Endothelial cell of umbilical vein (primary cell): ENCODE data around the gene STN1. TPM values are rescaled to one million over a fixed set of nuclear protein-coding genes. Genes with fewer than 3 reads are reported as not detected.

Experiments
- BruUV-seq: library from RNA; stranded (reverse); fragments of 400-500 nt; replicated peaks from 2 replicates; lab custom pipeline; 2021; lab: Mats Ljungman, UMichigan
- CTCF ChIA-PET: fragments of 300-600, 350-600 bp; sonication (Branson Sonifier 250); formaldehyde crosslinking; loops from one replicate; lab custom pipeline; 2021; ENCODE audit warnings: antibody characterized with exemption, inconsistent platforms; lab: Charles Lee
- POLR2A ChIA-PET: fragments of 300-600, 350-600 bp; sonication (Branson Sonifier 250); formaldehyde crosslinking; loops from one replicate; lab custom pipeline; 2021; ENCODE audit warnings: antibody characterized with exemption, inconsistent platforms; lab: Charles Lee
- DNase-seq: peaks from one replicate; pipeline ENCODE4 v3.0.0-alpha.2; 2011; ENCODE audit warnings: low read depth, low spot score
- FAIRE-seq: peaks from 2 replicates; lab custom pipeline; 2011; peaks lifted over from hg19 to GRCh38; lab: Jason Lieb, UNC
- H2AFZ ChIP-seq: 2 replicates; pipeline ENCODE4 v1.6.0; 2012; ENCODE audit warnings: low read depth, low read length, control low read depth, inconsistent platforms
- H3K27ac ChIP-seq: 2 replicates; pipeline ENCODE4 v1.5.1; 2011; ENCODE audit warnings: low read depth, mild to moderate bottlenecking, control low read depth, low read length, moderate library complexity; ENCODE audit not compliant: insufficient read depth
- H3K27me3 ChIP-seq, 2 experiments: 2 replicates each; pipeline versions ENCODE4 v1.6.0 to v1.6.1; 2011; ENCODE audit warnings: low read length in 2 of 2, mixed read lengths in 1 of 2; ENCODE audit not compliant: control insufficient read depth in 2 of 2, insufficient read depth in 2 of 2
- H3K36me3 ChIP-seq, 2 experiments: 2 replicates in 1 of 2; 3 replicates in 1 of 2; pipeline ENCODE4 v1.5.1; 2011; ENCODE audit warnings: low read length in 2 of 2, mild to moderate bottlenecking in 1 of 2, moderate library complexity in 1 of 2; ENCODE audit not compliant: control insufficient read depth in 2 of 2, insufficient read depth in 2 of 2; ENCODE audit errors: extremely low read depth in 1 of 2
- H3K4me1 ChIP-seq: 3 replicates; pipeline ENCODE4 v1.5.1; 2011; ENCODE audit warnings: mild to moderate bottlenecking, low read length; ENCODE audit not compliant: control insufficient read depth, insufficient read depth; ENCODE audit errors: extremely low read depth
- H3K4me2 ChIP-seq: 2 replicates; pipeline ENCODE4 v1.6.1; 2011; ENCODE audit warnings: low read length, control low read depth, mixed read lengths; ENCODE audit not compliant: insufficient read depth
- H3K4me3 ChIP-seq, 3 experiments: fragments of 200-600 bp in 1 of 3; sonication (generic), shearing (Covaris generic) in 1 of 3; replicated peaks in 1 of 3; 2 replicates each; pipeline ENCODE4 v1.5.1; 2011 to 2016; ENCODE audit warnings: control low read depth in 3 of 3, low read length in 3 of 3, mild to moderate bottlenecking in 2 of 3, inconsistent platforms in 1 of 3, low read depth in 1 of 3, moderate library complexity in 1 of 3; ENCODE audit not compliant: insufficient read depth in 1 of 3
- H3K79me2 ChIP-seq: 2 replicates; pipeline ENCODE4 v1.6.0; 2012; ENCODE audit warnings: low read length, inconsistent platforms; ENCODE audit not compliant: control insufficient read depth, insufficient read depth
- H3K9ac ChIP-seq: replicated peaks from 2 replicates; pipeline ENCODE3; 2011; ENCODE audit warnings: low read length, control low read depth; ENCODE audit not compliant: insufficient read depth; ENCODE audit errors: extremely low read depth
- H3K9me1 ChIP-seq: replicated peaks from 3 replicates; pipeline ENCODE4 v1.6.0; 2011; ENCODE audit warnings: mild to moderate bottlenecking, low read length; ENCODE audit not compliant: control insufficient read depth, insufficient read depth; ENCODE audit errors: extremely low read depth
- H3K9me3 ChIP-seq: replicated peaks from 2 replicates; pipeline ENCODE4 v1.5.1; 2012; ENCODE audit warnings: low read length, inconsistent platforms; ENCODE audit not compliant: control insufficient read depth, insufficient read depth
- H4K20me1 ChIP-seq: replicated peaks from 2 replicates; pipeline ENCODE3; 2011; ENCODE audit warnings: mild to moderate bottlenecking, low read length; ENCODE audit not compliant: control insufficient read depth, insufficient read depth; ENCODE audit errors: extremely low read depth
- FOS ChIP-seq: IDR thresholded peaks from 2 replicates; pipeline ENCODE4 v1.6.1; 2011; ENCODE audit warnings: mild to moderate bottlenecking, low read length, moderate library complexity, borderline replicate concordance; ENCODE audit not compliant: insufficient read depth
- GATA2 ChIP-seq: IDR thresholded peaks from 2 replicates; pipeline ENCODE4 v1.7.0; 2011; ENCODE audit warnings: low read depth, mild to moderate bottlenecking, moderate library complexity, mixed read lengths, low read length; ENCODE audit not compliant: insufficient read length, insufficient read depth
- JUN ChIP-seq: IDR thresholded peaks from 2 replicates; pipeline ENCODE4 v1.6.1; 2011; ENCODE audit warnings: borderline replicate concordance, low read depth; ENCODE audit not compliant: insufficient read length, insufficient read depth
- MYC ChIP-seq: IDR thresholded peaks from one replicate; pipeline ENCODE4 v1.6.1; 2011; ENCODE audit warnings: mild to moderate bottlenecking, low read depth, low read length
- POLR2A ChIP-seq: IDR thresholded peaks from 2 replicates; pipeline ENCODE4 v1.6.1; 2012; ENCODE audit warnings: low read depth, mild to moderate bottlenecking, control low read depth, low read length
- POLR2AphosphoS5 ChIP-seq: IDR thresholded peaks from 2 replicates; pipeline ENCODE4 v1.6.1; 2012; ENCODE audit warnings: low read depth, mild to moderate bottlenecking, control low read depth, low read length, moderate library complexity; ENCODE audit not compliant: insufficient read depth
- dilution Hi-C: fragments of 300-500 bp; cut with MboI; formaldehyde crosslinking; loops from one replicate; pipeline ENCODE4 v1.15.0; 2019; ENCODE audit warnings: low sequenced_read_pairs; ENCODE audit not compliant: extremely low pct_ligation_motif_present
- intact Hi-C: fragments of 100-400 bp; cut with micrococcal nuclease; formaldehyde crosslinking; loops from one replicate; pipeline ENCODE4 v1.10.0; 2022
- polyA plus RNA-seq, 4 experiments: library from polyadenylated mRNA; depleted of rRNA in 3 of 4; stranded (reverse) in 3 of 4; unstranded in 1 of 4; fragments of >200 nt; gene quantifications; 2 replicates each; pipeline versions ENCODE4 v1.2.1 to v1.2.3, GENCODE V29; 2011 to 2012; ENCODE audit warnings: missing spikeins in 1 of 4
- total RNA-seq: library from RNA; stranded (reverse); gene quantifications from 2 replicates; pipeline ENCODE4 v1.2.3, GENCODE V29; 2021
- TF ChIP-seq, protein P1 (sequence below), 2 donors: IDR thresholded peaks; 1 replicate in 1 of 2; 2 replicates in 1 of 2; pipeline ENCODE4 v1.5.1; 2011; ENCODE audit warnings: low read length in 2 of 2, mild to moderate bottlenecking in 2 of 2, moderate library complexity in 2 of 2, control low read depth in 1 of 2, inconsistent platforms in 1 of 2, low read depth in 1 of 2; ENCODE audit not compliant: insufficient read depth in 1 of 2; ENCODE audit errors: extremely low read depth in 1 of 2
- TF ChIP-seq, protein P2 (sequence below): IDR thresholded peaks from 2 replicates; pipeline ENCODE4 v1.6.1; 2011; ENCODE audit not compliant: insufficient read depth, insufficient read length

The STN1 gene
- total and polyA plus RNA-seq, 2 donors (not counting 3 experiments of a cell fraction or from before 2014, with no cell fraction given), result 10.8 to 15.3 TPM

GRCh38 chr10:103874730-103875129 is 43.3 kb downstream of the STN1 start:
- no peak for DNase-seq
- no peaks in the 10 kb centered on the region for H4K20me1 ChIP-seq
- H3K27ac ChIP-seq, result no peak overlapping the region
- intact Hi-C loops (no loop called here), dilution Hi-C loops (loop anchor here (25.0 kb wide), 1 partner anchor 162 kb away; no protein-coding TSS in a partner anchor)
- H2AFZ ChIP-seq, result no peak overlapping the region
- no peaks in the 10 kb centered on the region for H3K9me1 ChIP-seq
- H3K4me1 ChIP-seq, result no peaks in the 10 kb centered on the region
- H3K79me2 ChIP-seq, result no peaks in the 10 kb centered on the region
- no peak overlapping the region for H3K4me3 ChIP-seq
- CTCF ChIA-PET, result interaction anchor here (1.2 to 2.9 kb wide), 4 partner anchors 10 to 162 kb away, joined by 3 to 17 read pairs (median 5); no protein-coding TSS in a partner anchor
- no peak for FAIRE-seq
- POLR2A ChIA-PET, result no interaction called here
- TF ChIP-seq POLR2AphosphoS5 (no peak), GATA2 (no peak), MYC (no peak), JUN (no peak), POLR2A (no peak), FOS (no peak)
- TF ChIP-seq, protein P1, sequence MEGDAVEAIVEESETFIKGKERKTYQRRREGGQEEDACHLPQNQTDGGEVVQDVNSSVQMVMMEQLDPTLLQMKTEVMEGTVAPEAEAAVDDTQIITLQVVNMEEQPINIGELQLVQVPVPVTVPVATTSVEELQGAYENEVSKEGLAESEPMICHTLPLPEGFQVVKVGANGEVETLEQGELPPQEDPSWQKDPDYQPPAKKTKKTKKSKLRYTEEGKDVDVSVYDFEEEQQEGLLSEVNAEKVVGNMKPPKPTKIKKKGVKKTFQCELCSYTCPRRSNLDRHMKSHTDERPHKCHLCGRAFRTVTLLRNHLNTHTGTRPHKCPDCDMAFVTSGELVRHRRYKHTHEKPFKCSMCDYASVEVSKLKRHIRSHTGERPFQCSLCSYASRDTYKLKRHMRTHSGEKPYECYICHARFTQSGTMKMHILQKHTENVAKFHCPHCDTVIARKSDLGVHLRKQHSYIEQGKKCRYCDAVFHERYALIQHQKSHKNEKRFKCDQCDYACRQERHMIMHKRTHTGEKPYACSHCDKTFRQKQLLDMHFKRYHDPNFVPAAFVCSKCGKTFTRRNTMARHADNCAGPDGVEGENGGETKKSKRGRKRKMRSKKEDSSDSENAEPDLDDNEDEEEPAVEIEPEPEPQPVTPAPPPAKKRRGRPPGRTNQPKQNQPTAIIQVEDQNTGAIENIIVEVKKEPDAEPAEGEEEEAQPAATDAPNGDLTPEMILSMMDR (IDR thresholded peaks at IDR 0.05; ENCODE audit: extremely low read depth in 1 of 2, insufficient read depth in 1 of 2, low read depth in 1 of 2, low read length in 2 of 2), result no peak
- TF ChIP-seq, protein P2, sequence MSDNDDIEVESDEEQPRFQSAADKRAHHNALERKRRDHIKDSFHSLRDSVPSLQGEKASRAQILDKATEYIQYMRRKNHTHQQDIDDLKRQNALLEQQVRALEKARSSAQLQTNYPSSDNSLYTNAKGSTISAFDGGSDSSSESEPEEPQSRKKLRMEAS, result no peak
- no peak overlapping the region for H3K4me2 ChIP-seq
- H3K9ac ChIP-seq, result no peak overlapping the region
- H3K36me3 ChIP-seq, result no peaks in the 10 kb centered on the region
- BruUV-seq, result no TSS peak
- H3K27me3 ChIP-seq, result no peaks in the 10 kb centered on the region
- H3K9me3 ChIP-seq, result no peaks in the 10 kb centered on the region
